ENCODE results near the gene OR4D6. TPM values are rescaled to one million over a fixed set of nuclear protein-coding genes. Genes with fewer than 3 reads are reported as not detected.

OR4D6 gene
- total RNA-seq, 6 experiments from 2014 or later = not detected

DNA sequence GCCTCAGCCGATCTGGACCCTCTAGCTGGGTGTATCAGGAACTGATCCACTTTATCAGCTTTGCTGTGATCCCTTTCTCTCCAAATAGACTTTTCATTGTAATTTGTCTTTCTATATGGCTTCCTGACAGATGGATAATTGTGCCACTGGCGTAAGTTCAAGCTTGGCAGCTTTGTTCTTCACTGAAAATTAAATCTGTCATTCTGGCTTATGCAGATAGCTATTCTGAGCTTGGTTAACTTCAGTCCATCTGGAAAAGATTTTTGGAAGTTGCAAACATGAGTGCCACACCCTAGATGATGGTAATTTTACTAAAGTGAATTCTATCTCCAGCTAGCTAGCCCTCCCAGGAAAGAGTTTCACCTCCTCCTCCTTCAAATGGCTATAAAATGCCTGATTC, 38.6 kb upstream of the OR4D6 start:
- H3K27me3 ChIP-seq = no peaks in the 10 kb centered on the region
- H3K4me3 ChIP-seq = no peak overlapping the region
- TF ChIP-seq, protein P1, sequence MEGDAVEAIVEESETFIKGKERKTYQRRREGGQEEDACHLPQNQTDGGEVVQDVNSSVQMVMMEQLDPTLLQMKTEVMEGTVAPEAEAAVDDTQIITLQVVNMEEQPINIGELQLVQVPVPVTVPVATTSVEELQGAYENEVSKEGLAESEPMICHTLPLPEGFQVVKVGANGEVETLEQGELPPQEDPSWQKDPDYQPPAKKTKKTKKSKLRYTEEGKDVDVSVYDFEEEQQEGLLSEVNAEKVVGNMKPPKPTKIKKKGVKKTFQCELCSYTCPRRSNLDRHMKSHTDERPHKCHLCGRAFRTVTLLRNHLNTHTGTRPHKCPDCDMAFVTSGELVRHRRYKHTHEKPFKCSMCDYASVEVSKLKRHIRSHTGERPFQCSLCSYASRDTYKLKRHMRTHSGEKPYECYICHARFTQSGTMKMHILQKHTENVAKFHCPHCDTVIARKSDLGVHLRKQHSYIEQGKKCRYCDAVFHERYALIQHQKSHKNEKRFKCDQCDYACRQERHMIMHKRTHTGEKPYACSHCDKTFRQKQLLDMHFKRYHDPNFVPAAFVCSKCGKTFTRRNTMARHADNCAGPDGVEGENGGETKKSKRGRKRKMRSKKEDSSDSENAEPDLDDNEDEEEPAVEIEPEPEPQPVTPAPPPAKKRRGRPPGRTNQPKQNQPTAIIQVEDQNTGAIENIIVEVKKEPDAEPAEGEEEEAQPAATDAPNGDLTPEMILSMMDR (IDR thresholded peaks at IDR 0.05) = no peak
- TF ChIP-seq POLR2A (IDR thresholded peaks at IDR 0.05) = no peak
- no peaks in the 10 kb centered on the region for H3K4me1 ChIP-seq
- intact Hi-C loops (cut with DNase I) = no loop called here
- no peaks in the 10 kb centered on the region for H3K9me3 ChIP-seq
- no peak overlapping the region for H3K27ac ChIP-seq
- no peaks in the 10 kb centered on the region for H3K36me3 ChIP-seq
- no peak for ATAC-seq
- 88% methylated on average over 2 of the region's 2 CpGs for WGBS (ENCODE audit: insufficient coverage, low coverage, low lambda C conversion rate, missing lambda C conversion rate)
- DNase-seq = no peak

DNA sequence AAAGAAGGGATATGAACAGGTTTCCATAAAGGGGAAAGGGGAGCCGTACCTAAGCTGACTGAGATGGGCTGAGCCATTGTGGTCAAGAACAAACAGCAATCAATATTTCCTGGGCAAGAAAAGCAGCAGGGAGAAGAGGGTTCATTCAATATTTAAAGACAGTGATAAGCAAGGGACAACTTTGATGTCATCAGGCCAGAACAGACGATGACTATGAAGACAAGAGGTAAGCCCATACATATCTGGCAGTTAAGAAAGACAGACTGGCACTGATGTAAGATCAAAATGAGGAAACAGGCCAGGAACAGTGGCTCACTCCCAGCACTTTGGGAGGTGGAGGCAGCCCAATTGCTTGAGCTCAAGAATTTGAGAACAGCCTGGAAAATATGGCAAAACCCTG, 32.9 kb upstream of the OR4D6 start:
- Histone ChIP-seq H3K4me3 (no peak overlapping the region), H3K36me3 (no peaks in the 10 kb centered on the region), H3K27me3 (no peaks in the 10 kb centered on the region), H3K4me1 (no peaks in the 10 kb centered on the region), H3K27ac (no peak overlapping the region), H3K9me3 (no peaks in the 10 kb centered on the region)
- 39% methylated on average over 2 of the region's 2 CpGs for WGBS (ENCODE audit: insufficient coverage, low coverage, low lambda C conversion rate, missing lambda C conversion rate)
- ATAC-seq (peak in 3 of 4 donors; percentile 19 to 59 (median 51)), DNase-seq (no peak)
- intact Hi-C loops (cut with DNase I) = no loop called here
- no peak for TF ChIP-seq POLR2A (IDR thresholded peaks at IDR 0.05)
- TF ChIP-seq, protein P1 (IDR thresholded peaks at IDR 0.05) = no peak

DNA sequence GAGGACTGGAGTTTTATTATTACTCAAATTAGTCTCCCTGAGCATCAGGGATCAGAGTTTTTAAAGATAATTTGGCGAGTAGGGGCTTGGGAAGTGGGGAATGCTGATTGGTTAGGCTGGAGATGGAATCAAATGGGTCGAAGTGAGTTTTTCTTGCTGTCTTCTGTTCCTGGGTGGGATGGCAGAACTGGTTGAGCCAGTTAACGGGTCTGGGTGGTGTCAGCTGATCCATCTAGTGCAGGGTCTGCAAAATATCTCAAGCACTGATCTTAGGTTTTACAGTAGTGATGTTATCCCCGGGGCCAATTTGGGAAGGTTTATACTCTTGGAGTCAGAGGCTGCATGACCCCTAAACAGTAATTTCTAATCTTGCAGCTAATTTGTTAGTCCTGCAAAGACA, 31.6 kb upstream of the OR4D6 start:
- no peaks in the 10 kb centered on the region for H3K27me3 ChIP-seq
- ATAC-seq (no peak), DNase-seq (no peak)
- H3K4me3 ChIP-seq = no peak overlapping the region
- intact Hi-C loops (cut with DNase I) = loop anchor here in 1 of 2 donors (5.0 kb wide), 1 partner anchor 163 kb away; no protein-coding TSS in a partner anchor
- no peak overlapping the region for H3K27ac ChIP-seq
- H3K9me3 ChIP-seq = no peaks in the 10 kb centered on the region
- WGBS (ENCODE audit: insufficient coverage, low coverage, low lambda C conversion rate, missing lambda C conversion rate) = 69% methylated on average over 4 of the region's 4 CpGs
- no peak for TF ChIP-seq POLR2A (IDR thresholded peaks at IDR 0.05)
- TF ChIP-seq, protein P1 (IDR thresholded peaks at IDR 0.05) = no peak
- no peaks in the 10 kb centered on the region for H3K36me3 ChIP-seq
- no peaks in the 10 kb centered on the region for H3K4me1 ChIP-seq

DNA sequence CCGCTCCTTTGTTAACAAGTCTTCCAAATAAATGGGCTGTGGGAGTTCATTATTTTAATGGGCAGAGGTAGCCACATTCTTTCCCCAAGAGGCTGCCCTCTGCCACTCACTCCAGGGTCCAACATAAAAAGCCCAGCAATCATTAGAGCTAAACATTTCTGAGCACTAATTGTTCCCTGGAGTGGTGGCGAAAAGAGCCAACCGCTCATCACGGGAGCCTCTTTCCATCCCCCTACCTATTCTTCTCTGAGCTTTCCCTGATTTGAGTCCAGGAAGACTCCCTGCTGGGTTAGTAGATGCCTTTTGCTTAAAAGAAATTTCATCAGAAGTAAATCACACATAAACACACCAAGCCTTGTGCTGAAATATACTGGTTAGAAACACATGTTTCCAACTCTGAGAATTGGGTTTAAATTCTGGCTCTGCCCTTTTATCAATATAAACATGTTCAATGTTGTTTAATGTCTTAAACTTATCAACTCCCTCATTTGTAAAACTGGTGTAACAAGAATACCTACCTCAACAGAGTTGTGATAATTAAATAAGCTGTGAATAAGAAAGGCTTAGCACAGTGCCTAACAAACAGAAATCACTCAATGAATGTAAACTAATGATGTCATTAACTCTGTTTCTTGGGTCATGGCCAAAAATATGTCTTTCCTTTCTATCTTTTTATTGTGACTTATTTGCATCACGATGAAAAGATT, 30.2 kb upstream of the OR4D6 start, which contains the start of gene OR5A2:
TSS of gene OR5A2 (minus strand) at position 53 of the 707 bp plus-strand sequence. CDS start 3,460 bp downstream, outside the sequence.
- no peak for DNase-seq
- no peaks in the 10 kb centered on the region for H3K36me3 ChIP-seq
- H3K4me1 ChIP-seq = no peaks in the 10 kb centered on the region
- H3K27me3 ChIP-seq = no peaks in the 10 kb centered on the region
- intact Hi-C loops (cut with DNase I) = loop anchor here in 1 of 2 donors (5.0 kb wide), 1 partner anchor 164 kb away; no protein-coding TSS in a partner anchor
- H3K4me3 ChIP-seq = no peak within 1 kb of the TSS
- no peak for TF ChIP-seq POLR2A (IDR thresholded peaks at IDR 0.05)
- TF ChIP-seq, protein P1 (IDR thresholded peaks at IDR 0.05) = no peak
- H3K9me3 ChIP-seq = no peaks in the 10 kb centered on the region
- WGBS (ENCODE audit: insufficient coverage, low coverage, low lambda C conversion rate, missing lambda C conversion rate) = 88% methylated on average over 5 of the region's 5 CpGs
- H3K27ac ChIP-seq = no peak within 1 kb of the TSS
- peak in 1 of 4 donors; percentile 13 for ATAC-seq
